Esophagus squamous epithelium (tissue), 4 donors: ENCODE data around the gene PLEKHB2.

Experiments used
- POLR2A ChIP-seq, 4 donors: fragments of 450-650 bp; IDR thresholded peaks; one replicate each; pipeline ENCODE4 v1.6.1; 2017; ENCODE audit warnings: antibody characterized with exemption in 4 of 4, mild to moderate bottlenecking in 4 of 4, moderate library complexity in 3 of 4
- TF ChIP-seq, protein P1 (sequence below), 6 experiments: fragments of 450-650 bp in 4 of 6; fragments of 200-600 bp in 2 of 6; sonication (generic) in 2 of 6; IDR thresholded peaks; one replicate each; pipeline ENCODE4 v1.5.1; 2016 to 2019; ENCODE audit warnings: antibody characterized with exemption in 6 of 6, mild to moderate bottlenecking in 4 of 6, moderate library complexity in 4 of 6

- TF ChIP-seq, protein P1, sequence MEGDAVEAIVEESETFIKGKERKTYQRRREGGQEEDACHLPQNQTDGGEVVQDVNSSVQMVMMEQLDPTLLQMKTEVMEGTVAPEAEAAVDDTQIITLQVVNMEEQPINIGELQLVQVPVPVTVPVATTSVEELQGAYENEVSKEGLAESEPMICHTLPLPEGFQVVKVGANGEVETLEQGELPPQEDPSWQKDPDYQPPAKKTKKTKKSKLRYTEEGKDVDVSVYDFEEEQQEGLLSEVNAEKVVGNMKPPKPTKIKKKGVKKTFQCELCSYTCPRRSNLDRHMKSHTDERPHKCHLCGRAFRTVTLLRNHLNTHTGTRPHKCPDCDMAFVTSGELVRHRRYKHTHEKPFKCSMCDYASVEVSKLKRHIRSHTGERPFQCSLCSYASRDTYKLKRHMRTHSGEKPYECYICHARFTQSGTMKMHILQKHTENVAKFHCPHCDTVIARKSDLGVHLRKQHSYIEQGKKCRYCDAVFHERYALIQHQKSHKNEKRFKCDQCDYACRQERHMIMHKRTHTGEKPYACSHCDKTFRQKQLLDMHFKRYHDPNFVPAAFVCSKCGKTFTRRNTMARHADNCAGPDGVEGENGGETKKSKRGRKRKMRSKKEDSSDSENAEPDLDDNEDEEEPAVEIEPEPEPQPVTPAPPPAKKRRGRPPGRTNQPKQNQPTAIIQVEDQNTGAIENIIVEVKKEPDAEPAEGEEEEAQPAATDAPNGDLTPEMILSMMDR (IDR thresholded peaks at IDR 0.05), result no peak
- no peak for TF ChIP-seq POLR2A (IDR thresholded peaks at IDR 0.05)
Measured at GRCh38 chr2:131104487-131105155, 515 bp upstream of the PLEKHB2 start.
